RWPE1 (cell line): ENCODE data around the gene SP5.
"Not testable (repeated sequence)": the region's sequence is repeated elsewhere in the genome, so short reads cannot be mapped to it uniquely, and the experiment has no call there.

Experiments
- CTCF ChIA-PET: fragments of 350-600 bp; sonication (Branson Sonifier 250); formaldehyde crosslinking; extraction: SDS; loops from one replicate; lab custom pipeline; 2021; lab: Yijun Ruan, JAX
- POLR2A ChIA-PET: fragments of 400-600 bp; formaldehyde crosslinking; extraction: SDS; loops from one replicate; lab custom pipeline; 2020; ENCODE audit warnings: antibody characterized with exemption; ENCODE audit not compliant: low non-redundant PET; lab: Yijun Ruan, JAX
- DNase-seq: peaks from one replicate; pipeline ENCODE4 v3.0.0; 2012; ENCODE audit warnings: low spot score
- H3K27ac ChIP-seq: fragments of 450-650 bp; 2 replicates; pipeline ENCODE4 v1.5.1; 2017
- CTCF ChIP-seq: fragments of 450-650 bp; conservative IDR thresholded peaks from 2 replicates; pipeline ENCODE4 v1.5.1; 2017; ENCODE audit warnings: low read depth, mild to moderate bottlenecking

The SP5 gene

GRCh38 chr2:170742896-170743529 lies 27.9 kb downstream of the SP5 start:
- no peak for TF ChIP-seq CTCF
- ChIA-PET CTCF (interaction anchor here (0.7 kb wide), 1 partner anchor 9 kb away, joined by 3 read pairs; no protein-coding TSS in a partner anchor), POLR2A (no interaction called here)
- H3K27ac ChIP-seq: peak overlapping the region; percentile 86
- no peak for DNase-seq

GRCh38 chr2:170743530-170744239 lies 28.5 kb downstream of the SP5 start:
- POLR2A ChIA-PET: no interaction called here
- H3K27ac ChIP-seq: peak overlapping the region; percentile 86
- no peak for TF ChIP-seq CTCF
- no peak for DNase-seq
- CTCF ChIA-PET: no interaction called here

- POLR2A ChIA-PET: no interaction called here
- no peak for TF ChIP-seq CTCF
- CTCF ChIA-PET: no interaction called here
- DNase-seq: peak; percentile 51
- H3K27ac ChIP-seq: peak overlapping the region; percentile 86
Measured at GRCh38 chr2:170744248-170745002, 29.3 kb downstream of the SP5 start.

- no peak for TF ChIP-seq CTCF
- POLR2A ChIA-PET: no interaction called here
- CTCF ChIA-PET: no interaction called here
- no peak overlapping the region for H3K27ac ChIP-seq
- no peak for DNase-seq
Measured at GRCh38 chr2:170745305-170745704, 30.2 kb downstream of the SP5 start.

GRCh38 chr2:170747921-170748320 lies 32.8 kb downstream of the SP5 start:
- DNase-seq: peak; percentile 55
- TF ChIP-seq CTCF: no peak
- POLR2A ChIA-PET: no interaction called here
- H3K27ac ChIP-seq: no peak overlapping the region
- CTCF ChIA-PET: interaction anchor here (0.5 to 0.6 kb wide), 2 partner anchors 68 to 69 kb away, joined by 3 to 4 read pairs; partner anchors contain the start of gene GAD1

- DNase-seq, POLR2A ChIA-PET, H3K27ac ChIP-seq: not testable (repeated sequence)
- CTCF ChIA-PET: interaction anchor here (0.5 kb wide), 1 partner anchor 9 kb away, joined by 3 read pairs; no protein-coding TSS in a partner anchor
Measured at GRCh38 chr2:170751555-170751954, 36.4 kb downstream of the SP5 start.
